Measurements from ENCODE around the gene DLGAP4. TPM values are rescaled to one million over a fixed set of nuclear protein-coding genes. Genes with fewer than 3 reads are reported as not detected.

The DLGAP4 gene
- total and polyA plus RNA-seq, 2 of the 13 experiments (the other 11 are each of a cell fraction or from before 2014, with no cell fraction given) = 15.2 to 26.7 TPM

DNA sequence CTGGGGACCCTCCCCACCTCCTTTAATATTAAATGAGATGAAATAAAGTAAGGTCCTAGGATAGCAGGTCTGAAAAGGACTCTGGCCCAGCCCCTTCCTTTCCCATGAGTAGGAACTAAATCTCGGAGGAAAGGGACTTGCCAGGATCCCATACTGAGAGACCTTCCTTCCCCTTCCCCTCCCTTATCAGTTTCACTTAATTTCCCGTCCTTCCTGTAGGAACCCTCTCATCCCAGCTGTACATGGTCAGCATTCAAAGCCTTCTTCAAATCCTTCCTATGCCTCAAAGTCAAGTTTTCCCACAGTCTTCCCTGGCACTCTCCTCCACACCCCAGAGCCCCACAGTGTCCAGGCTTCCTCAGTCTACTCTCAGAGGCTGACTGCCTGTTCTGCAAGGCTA, 163.8 kb downstream of the DLGAP4 start (continued):
- TF ChIP-seq MATR3 (CRISPR knock-in tag; IDR thresholded peaks at IDR 0.05) (no peak), ZNF546 (CRISPR knock-in tag; conservative IDR thresholded peaks at IDR 0.05) (no peak), CBFB (CRISPR knock-in tag; IDR thresholded peaks at IDR 0.05) (no peak), ISX (CRISPR knock-in tag; conservative IDR thresholded peaks at IDR 0.05) (no peak), SMARCE1 (IDR thresholded peaks at IDR 0.05; ENCODE audit: borderline replicate concordance) (no peak), NR2F2 (IDR thresholded peaks at IDR 0.05; ENCODE audit: borderline replicate concordance, low read depth) (no peak), PLSCR1 (CRISPR knock-in tag; IDR thresholded peaks at IDR 0.05; ENCODE audit: borderline replicate concordance) (no peak), DRAP1 (CRISPR knock-in tag; IDR thresholded peaks at IDR 0.05) (no peak; the same call in 1 of the 2 replicates), NCOA2 (CRISPR knock-in tag; IDR thresholded peaks at IDR 0.05) (no peak), CERS6 (CRISPR knock-in tag; IDR thresholded peaks at IDR 0.05) (no peak), BATF2 (CRISPR knock-in tag; IDR thresholded peaks at IDR 0.05) (no peak), FOXO1 (CRISPR knock-in tag; IDR thresholded peaks at IDR 0.05) (0 out of 2 replicates have a peak, but pooled peaks have one; percentile 15), POLR2AphosphoS2 (IDR thresholded peaks at IDR 0.05; ENCODE audit: low read depth, low read length) (no peak), ZNF678 (CRISPR knock-in tag; IDR thresholded peaks at IDR 0.05) (no peak), ZNF224 (CRISPR knock-in tag; IDR thresholded peaks at IDR 0.05) (no peak), FOXK2 (IDR thresholded peaks at IDR 0.05) (no peak), HOMEZ (CRISPR knock-in tag; IDR thresholded peaks at IDR 0.05; ENCODE audit: low read depth) (no peak), ZBTB49 (CRISPR knock-in tag; IDR thresholded peaks at IDR 0.05; ENCODE audit: borderline replicate concordance) (no peak), ZNF24 (IDR thresholded peaks at IDR 0.05) (no peak)
- TF ChIP-seq, protein P1, sequence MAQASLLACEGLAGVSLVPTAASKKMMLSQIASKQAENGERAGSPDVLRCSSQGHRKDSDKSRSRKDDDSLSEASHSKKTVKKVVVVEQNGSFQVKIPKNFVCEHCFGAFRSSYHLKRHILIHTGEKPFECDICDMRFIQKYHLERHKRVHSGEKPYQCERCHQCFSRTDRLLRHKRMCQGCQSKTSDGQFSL (CRISPR knock-in tag; IDR thresholded peaks at IDR 0.05) = no peak
- TF ChIP-seq, protein P2, sequence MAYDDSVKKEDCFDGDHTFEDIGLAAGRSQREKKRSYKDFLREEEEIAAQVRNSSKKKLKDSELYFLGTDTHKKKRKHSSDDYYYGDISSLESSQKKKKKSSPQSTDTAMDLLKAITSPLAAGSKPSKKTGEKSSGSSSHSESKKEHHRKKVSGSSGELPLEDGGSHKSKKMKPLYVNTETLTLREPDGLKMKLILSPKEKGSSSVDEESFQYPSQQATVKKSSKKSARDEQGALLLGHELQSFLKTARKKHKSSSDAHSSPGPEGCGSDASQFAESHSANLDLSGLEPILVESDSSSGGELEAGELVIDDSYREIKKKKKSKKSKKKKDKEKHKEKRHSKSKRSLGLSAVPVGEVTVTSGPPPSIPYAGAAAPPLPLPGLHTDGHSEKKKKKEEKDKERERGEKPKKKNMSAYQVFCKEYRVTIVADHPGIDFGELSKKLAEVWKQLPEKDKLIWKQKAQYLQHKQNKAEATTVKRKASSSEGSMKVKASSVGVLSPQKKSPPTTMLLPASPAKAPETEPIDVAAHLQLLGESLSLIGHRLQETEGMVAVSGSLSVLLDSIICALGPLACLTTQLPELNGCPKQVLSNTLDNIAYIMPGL (CRISPR knock-in tag; IDR thresholded peaks at IDR 0.05; ENCODE audit: borderline replicate concordance in 1 of 2, low read depth in 1 of 2) = peak in 1 of 2 experiments; percentile 11; a peak in 1 of 4 replicates

All from HepG2 (cell line).